ENCODE results near the gene SEC14L5. TPM values are rescaled to one million over a fixed set of nuclear protein-coding genes. Genes with fewer than 3 reads are reported as not detected.

Gene SEC14L5
- total RNA-seq, 1 experiment from 2014 or later: not detected

- no peaks in the 10 kb centered on the region for H3K36me3 ChIP-seq (ENCODE audit: low read depth, low read length)
- intact Hi-C loops (cut with micrococcal nuclease): no loop called here
- POLR2A ChIA-PET (ENCODE audit: unreplicated experiment): no interaction called here
Measured at GRCh38 chr16:4936991-4937781, 20.9 kb upstream of the SEC14L5 start, which contains the start of gene PPL. Gene PPL (minus strand): TSS chr16:4937148. CDS start chr16:4937045, 103 bp downstream.

GRCh38 chr16:4937782-4938682, 20.1 kb upstream of the SEC14L5 start:
- Histone ChIP-seq H3K79me2 (ENCODE audit: low read length) (0 out of 2 replicates have a peak, but pooled peaks cover 9% of the 10 kb centered on the region), H3K9ac (ENCODE audit: low read length) (peak overlapping the region; percentile 15; the same call in 1 of the 2 replicates), H3K4me3 (ENCODE audit: low read length) (peak overlapping the region; percentile 46; the same call in 1 of the 2 replicates), H3K4me1 (ENCODE audit: insufficient read depth, low read length) (peaks cover 14% of the 10 kb centered on the region), H2AFZ (ENCODE audit: low read length) (peak overlapping the region; percentile 72; the same call in 1 of the 2 replicates), H3K27ac (ENCODE audit: low read length) (no peak overlapping the region), H3K4me2 (ENCODE audit: low read length) (peak overlapping the region; percentile 74; the same call in 1 of the 2 replicates), H3K36me3 (ENCODE audit: low read depth, low read length) (no peaks in the 10 kb centered on the region), H4K20me1 (ENCODE audit: low read length) (no peaks in the 10 kb centered on the region), H3K9me2 (replicated peaks; ENCODE audit: low read length) (no peaks in the 10 kb centered on the region), H3K9me3 (ENCODE audit: low read length) (no peaks in the 10 kb centered on the region), H3F3A (ENCODE audit: low read length, unreplicated experiment) (no peaks in the 10 kb centered on the region), H3K27me3 (ENCODE audit: low read length) (no peaks in the 10 kb centered on the region)
- DNase-seq (no peak), ATAC-seq (no peak)
- intact Hi-C loops (cut with micrococcal nuclease): no loop called here
- no TSS peak for BruUV-seq (replicated peaks)
- POLR2A ChIA-PET (ENCODE audit: unreplicated experiment): no interaction called here
- TF ChIP-seq EZH2phosphoT487 (IDR thresholded peaks at IDR 0.05; ENCODE audit: borderline replicate concordance, low read length) (no peak), EZH2 (IDR thresholded peaks at IDR 0.05; ENCODE audit: low read length, unreplicated experiment) (no peak), CTCF (conservative IDR thresholded peaks at IDR 0.05; ENCODE audit: low read depth, low read length) (no peak)
- CTCF ChIA-PET: no interaction called here

More at GRCh38 chr16:4936991-4937781, 20.9 kb upstream of the SEC14L5 start, which contains the start of gene PPL:
- peaks cover 6% of the 10 kb centered on the region; the same call in 1 of the 2 replicates for H3K4me1 ChIP-seq (ENCODE audit: insufficient read depth, low read length)
- peak within 1 kb of the TSS; percentile 57 for H3K9ac ChIP-seq (ENCODE audit: low read length)
- DNase-seq (peak; percentile 86), ATAC-seq (peak; percentile 83)
- no peak for TF ChIP-seq CTCF (conservative IDR thresholded peaks at IDR 0.05; ENCODE audit: low read depth, low read length)
- TF ChIP-seq EZH2 (IDR thresholded peaks at IDR 0.05; ENCODE audit: low read length, unreplicated experiment): no peak
- TF ChIP-seq EZH2phosphoT487 (IDR thresholded peaks at IDR 0.05; ENCODE audit: borderline replicate concordance, low read length): no peak
- H3K9me2 ChIP-seq (replicated peaks; ENCODE audit: low read length): no peaks in the 10 kb centered on the region
- H2AFZ ChIP-seq (ENCODE audit: low read length): peak within 1 kb of the TSS; percentile 89
- peak within 1 kb of the TSS; percentile 98 for H3K4me2 ChIP-seq (ENCODE audit: low read length)
- H3K9me3 ChIP-seq (ENCODE audit: low read length): no peaks in the 10 kb centered on the region
- H3K27ac ChIP-seq (ENCODE audit: low read length): no peak within 1 kb of the TSS
- no peaks in the 10 kb centered on the region for H3K27me3 ChIP-seq (ENCODE audit: low read length)
- H3K79me2 ChIP-seq (ENCODE audit: low read length): 0 out of 2 replicates have a peak, but pooled peaks cover 9% of the 10 kb centered on the region
- TSS peak; percentile 84 for BruUV-seq (replicated peaks)
- H4K20me1 ChIP-seq (ENCODE audit: low read length): no peaks in the 10 kb centered on the region
- H3K4me3 ChIP-seq (ENCODE audit: low read length): peak within 1 kb of the TSS; percentile 93
- no peaks in the 10 kb centered on the region for H3F3A ChIP-seq (ENCODE audit: low read length, unreplicated experiment)
- CTCF ChIA-PET: no interaction called here

All from PC-3 (cell line).